NT2/D1 (cell line): ENCODE data around the gene C3.
"Not testable (repeated sequence)": the region's sequence is repeated elsewhere in the genome, so short reads cannot be mapped to it uniquely, and the experiment has no call there.

Source experiments
- SUZ12 ChIP-seq: IDR thresholded peaks from 2 replicates; pipeline ENCODE4 v1.6.1; 2011; ENCODE audit not compliant: insufficient read length, insufficient read depth; ENCODE audit errors: extremely low read depth
- YY1 ChIP-seq: IDR thresholded peaks from 2 replicates; pipeline ENCODE4 v1.6.1; 2011; ENCODE audit not compliant: insufficient read length, insufficient read depth
- ZNF274 ChIP-seq: IDR thresholded peaks from 2 replicates; pipeline ENCODE4 v1.6.1; 2011; ENCODE audit warnings: mild to moderate bottlenecking, low read depth, low read length

GRCh38 chr19:6640333-6640732, 80.1 kb downstream of the C3 start:
- not testable (repeated sequence) for TF ChIP-seq YY1, SUZ12, ZNF274
